Esophagus squamous epithelium (tissue), 5 donors: Measurements from ENCODE around the gene PBX3. TPM values are rescaled to one million over a fixed set of nuclear protein-coding genes. Genes with fewer than 3 reads are reported as not detected.

Experiments used
- DNase-seq: peaks from one replicate; lab custom pipeline; 2025; lab: John Stamatoyannopoulos, UW
- H3K27ac ChIP-seq, 4 donors: fragments of 200-600 bp; sonication (generic); one replicate each; pipeline ENCODE4 v1.5.1; 2016 to 2019; ENCODE audit warnings: mild to moderate bottlenecking in 1 of 4
- H3K27me3 ChIP-seq, 4 donors: fragments of 200-600 bp; sonication (generic); 1 replicate in 3 of 4; 2 replicates in 1 of 4; pipeline versions ENCODE4 v1.5.1 to v1.6.0; 2017 to 2021; ENCODE audit warnings: antibody characterized with exemption in 1 of 4
- H3K36me3 ChIP-seq, 3 donors: fragments of 200-600 bp; sonication (generic); one replicate each; pipeline ENCODE4 v1.5.1; 2016 to 2019
- H3K4me1 ChIP-seq, 3 donors: fragments of 200-600 bp; sonication (generic); one replicate each; pipeline ENCODE4 v1.5.1; 2017 to 2019
- H3K4me3 ChIP-seq, 4 donors: fragments of 200-600 bp; sonication (generic); 1 replicate in 3 of 4; 2 replicates in 1 of 4; pipeline ENCODE4 v1.5.1; 2016 to 2019; ENCODE audit warnings: mild to moderate bottlenecking in 2 of 4, moderate library complexity in 1 of 4
- H3K9me3 ChIP-seq, 3 donors: fragments of 200-600 bp; sonication (generic); one replicate each; pipeline ENCODE4 v1.5.1; 2016 to 2019
- POLR2A ChIP-seq, 4 donors: fragments of 450-650 bp; IDR thresholded peaks; one replicate each; pipeline ENCODE4 v1.6.1; 2017; ENCODE audit warnings: antibody characterized with exemption in 4 of 4, mild to moderate bottlenecking in 4 of 4, moderate library complexity in 3 of 4
- WGBS, 2 donors: methylation state at CpG; one replicate each; pipeline ENCODE4 v1.1.5; 2018; 5-methylcytosine and 5-hydroxymethylcytosine counted together
- intact Hi-C: fragments of 100-400 bp; cut with DNase I; formaldehyde crosslinking; loops from one replicate; pipeline ENCODE4 v1.15.0; 2022
- total RNA-seq, 4 donors: library from RNA; depleted of rRNA; stranded (reverse); fragments of >200 nt; gene quantifications; one replicate each; pipeline ENCODE4 v1.1.0, GENCODE V29; 2016
- TF ChIP-seq, protein P1 (sequence below), 6 experiments: fragments of 450-650 bp in 4 of 6; fragments of 200-600 bp in 2 of 6; sonication (generic) in 2 of 6; IDR thresholded peaks; one replicate each; pipeline ENCODE4 v1.5.1; 2016 to 2019; ENCODE audit warnings: antibody characterized with exemption in 6 of 6, mild to moderate bottlenecking in 4 of 6, moderate library complexity in 4 of 6
- donor health status: DM: yes; HTN: yes; CAD: no.

Gene PBX3
- total RNA-seq, 4 donors from 2014 or later: 10.2 to 27.1 (median 12.7) TPM

DNA sequence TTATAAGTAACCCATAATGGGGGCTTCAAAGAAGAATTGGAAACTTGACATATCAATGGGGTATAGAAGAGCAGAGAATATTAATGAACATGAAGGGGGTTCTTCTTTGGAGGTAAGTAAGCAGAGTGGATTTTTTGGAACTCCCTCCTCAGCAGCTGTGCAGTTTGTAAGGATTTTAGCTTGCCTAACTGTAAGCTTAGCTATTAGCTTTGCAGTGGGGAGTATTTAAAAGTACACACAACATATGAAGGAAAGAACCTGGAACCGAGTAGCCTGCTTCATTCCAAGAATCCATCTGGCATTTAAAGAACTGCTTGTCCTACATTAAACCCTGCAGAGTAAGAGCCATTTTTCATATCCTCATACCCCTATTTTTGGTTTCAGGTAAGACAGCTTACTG, 2.2 kb upstream of the PBX3 start:
- no peaks in the 10 kb centered on the region for H3K36me3 ChIP-seq
- no peak overlapping the region for H3K4me3 ChIP-seq
- DNase-seq: no peak
- H3K27me3 ChIP-seq: no peaks in the 10 kb centered on the region
- 25 to 31% methylated on average over 1 of the region's 1 CpG for WGBS, 2 donors
- no peak overlapping the region for H3K27ac ChIP-seq
- H3K9me3 ChIP-seq: no peaks in the 10 kb centered on the region
- TF ChIP-seq POLR2A (IDR thresholded peaks at IDR 0.05): no peak
- TF ChIP-seq, protein P1, sequence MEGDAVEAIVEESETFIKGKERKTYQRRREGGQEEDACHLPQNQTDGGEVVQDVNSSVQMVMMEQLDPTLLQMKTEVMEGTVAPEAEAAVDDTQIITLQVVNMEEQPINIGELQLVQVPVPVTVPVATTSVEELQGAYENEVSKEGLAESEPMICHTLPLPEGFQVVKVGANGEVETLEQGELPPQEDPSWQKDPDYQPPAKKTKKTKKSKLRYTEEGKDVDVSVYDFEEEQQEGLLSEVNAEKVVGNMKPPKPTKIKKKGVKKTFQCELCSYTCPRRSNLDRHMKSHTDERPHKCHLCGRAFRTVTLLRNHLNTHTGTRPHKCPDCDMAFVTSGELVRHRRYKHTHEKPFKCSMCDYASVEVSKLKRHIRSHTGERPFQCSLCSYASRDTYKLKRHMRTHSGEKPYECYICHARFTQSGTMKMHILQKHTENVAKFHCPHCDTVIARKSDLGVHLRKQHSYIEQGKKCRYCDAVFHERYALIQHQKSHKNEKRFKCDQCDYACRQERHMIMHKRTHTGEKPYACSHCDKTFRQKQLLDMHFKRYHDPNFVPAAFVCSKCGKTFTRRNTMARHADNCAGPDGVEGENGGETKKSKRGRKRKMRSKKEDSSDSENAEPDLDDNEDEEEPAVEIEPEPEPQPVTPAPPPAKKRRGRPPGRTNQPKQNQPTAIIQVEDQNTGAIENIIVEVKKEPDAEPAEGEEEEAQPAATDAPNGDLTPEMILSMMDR (IDR thresholded peaks at IDR 0.05): no peak
- intact Hi-C loops: no loop called here
- H3K4me1 ChIP-seq: peaks cover 11 to 38% (median 15%) of the 10 kb centered on the region in 3 donors

DNA sequence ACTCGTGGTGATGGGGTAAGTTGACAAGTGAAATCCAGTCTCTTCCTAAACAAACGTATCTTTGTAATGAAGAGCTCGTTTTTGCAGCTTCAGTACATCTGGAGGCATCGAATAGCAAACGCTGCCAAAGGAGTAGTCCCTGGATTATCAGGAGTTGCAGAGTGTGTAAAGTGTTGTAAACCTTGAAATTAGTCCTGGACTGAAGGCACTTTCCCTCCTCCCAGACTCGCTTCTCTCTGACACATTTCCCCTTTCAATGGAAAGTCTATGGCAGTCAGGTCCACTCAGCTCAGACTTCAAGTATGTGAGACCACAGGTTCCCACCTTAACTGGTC, 1.5 kb upstream of the PBX3 start:
- Histone ChIP-seq H3K4me1 (peaks cover 14 to 45% (median 22%) of the 10 kb centered on the region in 3 donors), H3K9me3 (no peaks in the 10 kb centered on the region), H3K27ac (peak overlapping the region; percentile 86 to 96 (median 92)), H3K27me3 (no peaks in the 10 kb centered on the region), H3K36me3 (no peaks in the 10 kb centered on the region), H3K4me3 (peak overlapping the region; percentile 41 to 84 (median 64))
- no peak for TF ChIP-seq POLR2A (IDR thresholded peaks at IDR 0.05)
- TF ChIP-seq, protein P1 (IDR thresholded peaks at IDR 0.05): no peak
- WGBS, 2 donors: 9 to 17% methylated on average over 6 of the region's 6 CpGs
- intact Hi-C loops: no loop called here
- DNase-seq: no peak

DNA sequence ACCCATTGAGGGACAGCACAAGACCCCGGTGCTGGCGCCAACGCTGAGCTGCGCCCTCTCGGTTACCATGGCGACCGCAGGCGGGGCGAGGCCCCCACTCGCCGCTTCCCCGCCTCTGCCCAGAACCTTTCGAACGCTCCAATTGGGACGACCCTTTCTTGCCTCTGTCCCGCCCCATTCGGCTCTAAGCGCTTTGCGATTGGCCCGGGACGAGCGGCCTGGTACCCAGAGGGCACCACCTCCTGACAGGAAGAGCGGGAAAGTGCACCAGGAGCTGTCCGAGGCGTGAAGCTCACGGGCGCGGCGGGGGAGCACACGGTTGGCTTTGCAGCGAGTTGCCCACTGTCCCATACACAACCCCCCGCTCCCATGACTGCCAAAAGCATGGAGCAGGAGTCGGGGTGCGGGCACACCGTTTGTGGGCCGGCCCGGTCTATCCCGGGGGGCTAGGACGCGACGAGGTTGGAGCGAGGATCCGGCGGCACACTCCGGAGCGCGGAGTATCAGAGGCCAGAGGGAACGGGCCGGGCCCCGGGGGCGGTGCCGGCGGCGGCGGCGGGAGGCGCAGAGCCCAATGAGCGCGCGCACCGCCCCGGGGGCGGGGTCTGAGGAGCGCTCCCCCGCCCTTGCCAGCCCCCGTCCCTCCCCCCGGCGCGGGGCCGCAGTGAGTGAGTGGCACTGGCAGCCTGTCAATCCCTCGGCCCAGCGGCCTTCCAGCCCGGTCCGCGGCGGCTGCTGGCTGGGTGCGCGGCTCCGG, 978 bp upstream of the PBX3 start:
- WGBS, 2 donors: 0 to 3% methylated on average over 10 to 21 of the region's 79 CpGs
- intact Hi-C loops: no loop called here

DNA sequence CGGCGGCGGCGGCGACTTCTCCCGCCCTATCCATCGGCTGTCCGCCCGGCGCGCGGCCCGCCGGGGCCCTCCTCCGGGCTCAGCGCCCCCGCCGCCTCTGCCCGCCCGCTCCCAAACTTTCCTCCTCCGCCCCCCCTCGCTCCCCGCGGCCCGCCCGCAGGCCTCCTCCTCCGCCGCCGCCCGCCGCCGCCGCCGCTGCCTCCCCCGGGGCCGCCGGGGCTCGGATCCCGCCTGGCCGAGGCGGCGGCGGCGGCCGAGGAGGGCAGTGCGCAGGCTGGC, 460 bp upstream of the PBX3 start:
- 0% methylated on average over 2 of the region's 46 CpGs; no CpG with 5 or more reads in 1 of the 2 donors for WGBS, 2 donors
- Histone ChIP-seq H3K4me1 (peaks cover 14 to 55% (median 24%) of the 10 kb centered on the region in 3 donors), H3K27ac (peak overlapping the region; percentile 86 to 96 (median 92)), H3K9me3 (no peaks in the 10 kb centered on the region), H3K4me3 (peak overlapping the region; percentile 41 to 84 (median 64)), H3K36me3 (no peaks in the 10 kb centered on the region), H3K27me3 (no peaks in the 10 kb centered on the region)
- TF ChIP-seq POLR2A (IDR thresholded peaks at IDR 0.05): no peak
- TF ChIP-seq, protein P1 (IDR thresholded peaks at IDR 0.05): no peak
- DNase-seq: no peak
- intact Hi-C loops: no loop called here

More for the DNA sequence above, 978 bp upstream of the PBX3 start:
- DNase-seq: peak; percentile 54
- Histone ChIP-seq H3K9me3 (no peaks in the 10 kb centered on the region), H3K4me1 (peaks cover 14 to 50% (median 24%) of the 10 kb centered on the region in 3 donors), H3K36me3 (no peaks in the 10 kb centered on the region), H3K27me3 (no peaks in the 10 kb centered on the region), H3K4me3 (peak overlapping the region; percentile 41 to 84 (median 64)), H3K27ac (peak overlapping the region; percentile 86 to 96 (median 92))
- TF ChIP-seq, protein P1 (IDR thresholded peaks at IDR 0.05): no peak
- TF ChIP-seq POLR2A (IDR thresholded peaks at IDR 0.05): peak in 2 of 4 donors; percentile 47 to 63

DNA sequence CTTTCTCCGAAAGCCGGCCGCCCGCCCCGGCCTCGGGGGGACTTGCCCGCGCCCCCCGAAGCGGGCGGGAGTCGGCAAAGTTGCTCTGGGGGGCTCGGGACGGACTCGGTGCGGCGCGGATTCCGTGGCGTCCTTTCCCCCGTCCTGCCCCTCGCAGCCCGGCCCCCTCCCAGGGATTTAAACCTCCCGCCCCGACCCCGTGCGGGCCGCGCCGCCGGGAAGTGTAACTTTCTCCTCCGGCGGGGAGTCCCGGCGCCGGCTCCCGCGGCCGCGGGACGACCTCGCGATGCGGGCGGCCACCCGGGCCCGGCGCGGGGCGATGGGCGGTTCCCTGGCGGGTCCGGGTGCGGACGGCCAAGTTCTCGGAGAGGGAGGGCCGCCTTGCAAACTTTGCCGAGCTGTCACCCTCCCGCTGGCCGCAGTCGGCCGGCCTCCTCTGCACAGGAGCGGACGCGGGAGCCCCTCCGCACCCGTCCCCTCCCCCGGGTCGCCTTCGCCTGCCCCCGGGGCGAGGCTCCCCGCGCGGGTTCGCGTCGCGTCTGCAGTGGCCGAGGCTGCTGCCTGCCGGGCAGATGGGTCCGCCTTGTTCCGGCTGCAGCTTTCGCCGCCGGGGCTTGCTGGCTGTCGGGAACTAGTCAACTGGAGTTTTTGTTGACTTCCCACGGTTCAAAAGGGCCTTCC, 732 bp downstream of the PBX3 start:
- no peak for DNase-seq
- 0% methylated on average over 1 of the region's 88 CpGs; no CpG with 5 or more reads in 1 of the 2 donors for WGBS, 2 donors
- Histone ChIP-seq H3K9me3 (no peaks in the 10 kb centered on the region), H3K4me3 (peak overlapping the region; percentile 54 to 84 (median 78)), H3K27me3 (no peaks in the 10 kb centered on the region), H3K36me3 (no peaks in the 10 kb centered on the region), H3K4me1 (peaks cover 14 to 67% (median 24%) of the 10 kb centered on the region in 3 donors), H3K27ac (peak overlapping the region; percentile 81 to 96 (median 92))
- intact Hi-C loops: no loop called here
- TF ChIP-seq, protein P1 (IDR thresholded peaks at IDR 0.05): no peak
- peak in 2 of 4 donors; percentile 16 to 20 for TF ChIP-seq POLR2A (IDR thresholded peaks at IDR 0.05)
